KMS-11 (cell line): ENCODE data around the gene FRZB.

Source experiments
- H2AFZ ChIP-seq: fragments of 200-600 bp; sonication (generic); 2 replicates; pipeline ENCODE4 v1.6.1; 2016; ENCODE audit warnings: antibody characterized with exemption, mixed run types, low read depth
- H3K27ac ChIP-seq: fragments of 200-600 bp; sonication (generic); 2 replicates; pipeline ENCODE4 v1.6.1; 2016; ENCODE audit warnings: mild to moderate bottlenecking, mixed run types
- H3K27me3 ChIP-seq: fragments of 200-600 bp; sonication (generic); 2 replicates; pipeline ENCODE4 v1.6.1; 2017; ENCODE audit warnings: mild to moderate bottlenecking, low read depth, mixed run types, moderate library complexity; ENCODE audit not compliant: insufficient read depth
- H3K36me3 ChIP-seq: fragments of 200-600 bp; sonication (generic); 2 replicates; pipeline ENCODE4 v1.6.1; 2017; ENCODE audit warnings: mild to moderate bottlenecking, mixed run types; ENCODE audit not compliant: insufficient read depth
- H3K4me1 ChIP-seq: fragments of 200-600 bp; sonication (generic); 2 replicates; pipeline ENCODE4 v1.6.1; 2016; ENCODE audit warnings: mild to moderate bottlenecking, low read depth, mixed run types; ENCODE audit not compliant: poor library complexity, severe bottlenecking
- H3K4me2 ChIP-seq: fragments of 200-600 bp; sonication (generic); 2 replicates; pipeline ENCODE4 v1.7.0; 2016; ENCODE audit warnings: mild to moderate bottlenecking, mixed run types
- H3K4me3 ChIP-seq: fragments of 200-600 bp; sonication (generic); IDR thresholded peaks from 2 replicates; pipeline ENCODE4 v1.6.1; 2017; ENCODE audit warnings: low read depth, low read length, mixed read lengths; ENCODE audit not compliant: insufficient read depth
- H3K79me2 ChIP-seq: fragments of 200-600 bp; sonication (generic); 2 replicates; pipeline ENCODE4 v1.6.1; 2016; ENCODE audit warnings: low read depth, mixed run types; ENCODE audit not compliant: insufficient read depth
- H3K9ac ChIP-seq: fragments of 200-600 bp; sonication (generic); 2 replicates; pipeline ENCODE4 v1.6.1; 2016; ENCODE audit warnings: mild to moderate bottlenecking, mixed run types
- H4K20me1 ChIP-seq: fragments of 200-600 bp; sonication (generic); 2 replicates; pipeline ENCODE4 v1.6.1; 2016; ENCODE audit warnings: mild to moderate bottlenecking, mixed run types; ENCODE audit not compliant: insufficient read depth
- TF ChIP-seq, protein P1 (sequence below): fragments of 200-600 bp; sonication (generic); conservative IDR thresholded peaks from 2 replicates; pipeline ENCODE4 v1.6.1; 2017; ENCODE audit warnings: low read depth, mild to moderate bottlenecking, antibody characterized with exemption, low read length, moderate library complexity, mixed read lengths

Gene FRZB

DNA sequence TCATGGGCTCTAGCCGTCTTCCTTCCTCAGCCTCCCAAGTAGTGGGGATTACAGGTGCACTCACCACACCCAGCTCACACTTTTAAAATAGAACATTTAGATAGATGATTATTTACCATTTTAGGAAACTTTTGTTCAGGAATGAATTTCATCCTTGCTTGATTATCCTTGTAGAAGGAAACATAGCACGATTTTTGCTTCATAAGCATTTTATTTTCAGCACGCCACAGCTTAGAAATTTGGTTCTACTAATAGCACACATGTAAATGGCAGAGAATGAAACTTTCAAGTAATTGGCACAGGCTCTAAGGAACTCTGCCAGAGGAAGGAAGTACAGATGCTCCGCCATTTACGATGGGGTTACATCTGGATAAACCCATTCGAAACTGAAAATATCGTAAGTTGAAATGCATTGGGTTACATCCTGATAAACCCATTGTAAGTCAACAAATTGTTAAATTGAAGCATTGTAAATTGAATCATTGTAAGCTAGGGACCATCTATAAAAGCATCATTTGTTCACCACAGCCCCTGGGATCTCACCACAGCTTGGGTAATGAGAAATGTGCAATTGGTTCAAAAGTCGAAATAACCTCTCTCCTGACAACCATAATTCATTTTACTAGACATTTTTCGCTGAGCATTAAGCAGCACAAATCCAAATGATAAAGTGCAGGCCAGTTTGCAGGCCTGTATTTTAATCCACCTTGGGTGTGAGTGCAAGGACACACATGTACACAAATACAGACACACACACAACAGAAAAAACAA lies 33.2 kb downstream of the FRZB start:
- TF ChIP-seq, protein P1, sequence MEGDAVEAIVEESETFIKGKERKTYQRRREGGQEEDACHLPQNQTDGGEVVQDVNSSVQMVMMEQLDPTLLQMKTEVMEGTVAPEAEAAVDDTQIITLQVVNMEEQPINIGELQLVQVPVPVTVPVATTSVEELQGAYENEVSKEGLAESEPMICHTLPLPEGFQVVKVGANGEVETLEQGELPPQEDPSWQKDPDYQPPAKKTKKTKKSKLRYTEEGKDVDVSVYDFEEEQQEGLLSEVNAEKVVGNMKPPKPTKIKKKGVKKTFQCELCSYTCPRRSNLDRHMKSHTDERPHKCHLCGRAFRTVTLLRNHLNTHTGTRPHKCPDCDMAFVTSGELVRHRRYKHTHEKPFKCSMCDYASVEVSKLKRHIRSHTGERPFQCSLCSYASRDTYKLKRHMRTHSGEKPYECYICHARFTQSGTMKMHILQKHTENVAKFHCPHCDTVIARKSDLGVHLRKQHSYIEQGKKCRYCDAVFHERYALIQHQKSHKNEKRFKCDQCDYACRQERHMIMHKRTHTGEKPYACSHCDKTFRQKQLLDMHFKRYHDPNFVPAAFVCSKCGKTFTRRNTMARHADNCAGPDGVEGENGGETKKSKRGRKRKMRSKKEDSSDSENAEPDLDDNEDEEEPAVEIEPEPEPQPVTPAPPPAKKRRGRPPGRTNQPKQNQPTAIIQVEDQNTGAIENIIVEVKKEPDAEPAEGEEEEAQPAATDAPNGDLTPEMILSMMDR = no peak
- Histone ChIP-seq H2AFZ (no peak overlapping the region), H3K4me1 (no peaks in the 10 kb centered on the region), H3K4me3 (no peak overlapping the region), H3K4me2 (no peak overlapping the region), H3K27me3 (no peaks in the 10 kb centered on the region), H4K20me1 (no peaks in the 10 kb centered on the region), H3K27ac (no peak overlapping the region), H3K36me3 (no peaks in the 10 kb centered on the region), H3K9ac (no peak overlapping the region), H3K79me2 (no peaks in the 10 kb centered on the region)

DNA sequence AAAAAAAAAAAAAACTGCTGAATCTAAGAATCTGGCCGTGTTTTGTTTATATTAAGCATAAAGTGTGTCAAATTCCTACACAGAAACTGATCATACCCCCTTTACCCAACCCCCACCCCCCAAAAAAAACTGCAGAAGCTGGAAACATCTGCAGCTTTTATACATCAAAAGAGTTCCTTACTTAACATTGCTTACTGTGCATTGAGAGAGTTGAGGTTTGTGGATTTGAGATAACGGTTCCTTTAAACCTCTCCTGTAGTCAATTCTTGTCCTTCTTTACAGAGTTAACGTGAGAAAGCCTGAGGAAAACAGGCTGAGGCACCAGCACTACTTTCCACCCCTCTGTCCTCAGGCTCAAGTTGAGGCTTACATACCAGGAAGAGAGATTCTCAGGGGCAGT lies 34.5 kb downstream of the FRZB start:
- no peak overlapping the region for H3K4me2 ChIP-seq
- H3K36me3 ChIP-seq = no peaks in the 10 kb centered on the region
- TF ChIP-seq, protein P1 = no peak
- H3K9ac ChIP-seq = no peak overlapping the region
- no peaks in the 10 kb centered on the region for H3K79me2 ChIP-seq
- H3K27ac ChIP-seq = no peak overlapping the region
- no peaks in the 10 kb centered on the region for H3K4me1 ChIP-seq
- no peak overlapping the region for H2AFZ ChIP-seq
- no peaks in the 10 kb centered on the region for H4K20me1 ChIP-seq
- no peaks in the 10 kb centered on the region for H3K27me3 ChIP-seq
- no peak overlapping the region for H3K4me3 ChIP-seq

DNA sequence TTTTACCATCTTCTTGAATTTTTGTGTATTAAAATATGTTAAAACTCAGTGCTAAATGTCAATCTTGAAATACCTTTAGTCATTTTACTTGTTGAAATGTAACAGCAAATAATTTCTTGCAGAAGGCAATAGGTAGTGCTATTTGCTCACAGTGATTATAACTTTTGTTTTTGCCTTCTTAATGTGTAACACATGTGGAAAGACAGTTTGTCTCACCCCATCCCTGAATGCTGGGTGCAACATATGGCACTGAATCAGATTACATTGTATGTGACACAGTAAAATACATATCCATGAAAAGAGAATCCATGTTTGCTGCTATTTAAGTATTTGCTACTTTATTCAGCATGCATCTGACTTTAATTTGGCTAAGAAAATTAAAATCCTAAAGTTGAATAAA lies 35.3 kb downstream of the FRZB start:
- no peaks in the 10 kb centered on the region for H3K36me3 ChIP-seq
- H2AFZ ChIP-seq = no peak overlapping the region
- no peak overlapping the region for H3K4me3 ChIP-seq
- H4K20me1 ChIP-seq = no peaks in the 10 kb centered on the region
- TF ChIP-seq, protein P1 = no peak
- no peak overlapping the region for H3K27ac ChIP-seq
- H3K9ac ChIP-seq = no peak overlapping the region
- H3K79me2 ChIP-seq = no peaks in the 10 kb centered on the region
- no peak overlapping the region for H3K4me2 ChIP-seq
- H3K27me3 ChIP-seq = no peaks in the 10 kb centered on the region
- no peaks in the 10 kb centered on the region for H3K4me1 ChIP-seq

DNA sequence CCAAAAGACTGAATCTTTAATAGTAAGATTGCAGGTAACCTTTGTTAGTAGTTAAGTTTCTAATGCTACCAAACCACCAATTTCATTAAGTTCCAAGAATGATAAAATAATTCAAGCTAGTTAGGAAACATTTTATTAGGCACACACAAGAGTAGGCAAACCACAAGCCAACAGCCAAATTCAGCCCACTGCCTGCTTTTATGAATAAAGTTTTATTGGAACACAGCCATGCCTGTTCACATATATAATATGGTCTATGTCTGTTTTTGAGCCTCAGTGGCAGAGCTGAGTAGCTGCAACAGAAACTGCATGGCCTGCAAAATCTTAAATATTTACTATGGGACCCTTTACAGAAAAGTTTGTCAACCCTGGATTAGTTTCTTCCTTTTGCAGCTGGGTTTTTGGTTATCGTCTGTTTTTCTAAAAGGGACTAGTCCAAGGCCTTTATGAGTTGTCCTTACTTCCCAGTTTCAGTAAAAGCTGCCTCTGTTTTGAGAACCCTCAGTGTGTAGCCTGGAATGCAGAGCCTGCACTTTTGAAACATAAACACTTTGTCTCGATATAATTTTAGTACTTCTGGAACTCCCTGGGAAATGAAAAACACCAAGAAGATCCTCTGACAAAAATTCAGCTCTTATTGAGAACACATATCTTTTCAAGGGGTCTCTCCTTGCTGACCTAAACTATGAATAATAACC lies 39.1 kb downstream of the FRZB start:
- Histone ChIP-seq H3K36me3 (no peaks in the 10 kb centered on the region), H3K27me3 (no peaks in the 10 kb centered on the region), H3K4me3 (no peak overlapping the region), H4K20me1 (no peaks in the 10 kb centered on the region), H3K4me2 (no peak overlapping the region), H2AFZ (no peak overlapping the region), H3K79me2 (no peaks in the 10 kb centered on the region), H3K27ac (no peak overlapping the region), H3K9ac (no peak overlapping the region), H3K4me1 (no peaks in the 10 kb centered on the region)
- TF ChIP-seq, protein P1 = no peak
